Thyroid gland (tissue), 4 donors: ENCODE results near the gene TMPRSS13.

Source experiments
- POLR2A ChIP-seq, 2 donors: fragments of 450-650 bp; IDR thresholded peaks; one replicate each; pipeline ENCODE4 v1.6.1; 2017; ENCODE audit warnings: antibody characterized with exemption in 2 of 2, mild to moderate bottlenecking in 2 of 2, moderate library complexity in 1 of 2
- TF ChIP-seq, protein P1 (sequence below), 6 experiments: fragments of 200-600 bp in 3 of 6; fragments of 450-650 bp in 3 of 6; sonication (generic) in 3 of 6; IDR thresholded peaks; one replicate each; pipeline ENCODE4 v1.5.1; 2016 to 2019; ENCODE audit warnings: antibody characterized with exemption in 6 of 6, mild to moderate bottlenecking in 2 of 6, inconsistent platforms in 1 of 6, moderate library complexity in 1 of 6

DNA sequence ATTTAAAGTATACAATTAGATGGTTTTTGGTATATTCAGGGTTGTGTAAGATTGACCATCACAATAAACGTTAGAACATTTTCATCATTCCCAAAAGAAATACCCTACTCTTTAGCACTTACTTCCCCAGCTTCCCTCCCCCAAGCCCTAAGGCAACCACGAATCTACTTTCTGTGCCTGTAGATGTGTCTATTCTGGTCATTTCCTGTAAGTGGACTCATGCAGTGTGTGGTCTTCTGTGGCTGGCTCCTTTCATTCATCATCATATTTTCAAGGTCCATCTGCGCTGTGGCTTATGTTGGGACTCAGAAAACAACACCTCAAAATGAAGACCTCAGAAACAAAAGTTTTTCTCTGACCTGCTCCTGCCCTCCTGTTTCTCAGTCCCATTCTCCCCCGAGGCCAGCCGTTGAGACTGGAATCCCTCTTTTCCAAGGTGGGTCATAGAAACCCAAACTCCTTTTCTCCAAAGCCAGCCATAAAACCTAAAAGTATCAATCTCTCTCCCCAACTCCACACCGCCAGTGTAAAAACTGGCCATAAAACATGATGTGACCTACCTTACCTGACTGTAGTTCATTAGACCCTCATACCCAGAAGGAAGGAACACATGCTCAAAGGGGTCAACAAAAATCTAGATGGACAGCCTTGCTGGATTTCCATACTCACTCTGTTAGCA lies 12.9 kb upstream of the TMPRSS13 start:
- TF ChIP-seq, protein P1, sequence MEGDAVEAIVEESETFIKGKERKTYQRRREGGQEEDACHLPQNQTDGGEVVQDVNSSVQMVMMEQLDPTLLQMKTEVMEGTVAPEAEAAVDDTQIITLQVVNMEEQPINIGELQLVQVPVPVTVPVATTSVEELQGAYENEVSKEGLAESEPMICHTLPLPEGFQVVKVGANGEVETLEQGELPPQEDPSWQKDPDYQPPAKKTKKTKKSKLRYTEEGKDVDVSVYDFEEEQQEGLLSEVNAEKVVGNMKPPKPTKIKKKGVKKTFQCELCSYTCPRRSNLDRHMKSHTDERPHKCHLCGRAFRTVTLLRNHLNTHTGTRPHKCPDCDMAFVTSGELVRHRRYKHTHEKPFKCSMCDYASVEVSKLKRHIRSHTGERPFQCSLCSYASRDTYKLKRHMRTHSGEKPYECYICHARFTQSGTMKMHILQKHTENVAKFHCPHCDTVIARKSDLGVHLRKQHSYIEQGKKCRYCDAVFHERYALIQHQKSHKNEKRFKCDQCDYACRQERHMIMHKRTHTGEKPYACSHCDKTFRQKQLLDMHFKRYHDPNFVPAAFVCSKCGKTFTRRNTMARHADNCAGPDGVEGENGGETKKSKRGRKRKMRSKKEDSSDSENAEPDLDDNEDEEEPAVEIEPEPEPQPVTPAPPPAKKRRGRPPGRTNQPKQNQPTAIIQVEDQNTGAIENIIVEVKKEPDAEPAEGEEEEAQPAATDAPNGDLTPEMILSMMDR (IDR thresholded peaks at IDR 0.05) = no peak
- TF ChIP-seq POLR2A (IDR thresholded peaks at IDR 0.05) = no peak
